DMS153 treated with DMSO at 0.1 percent for 48 hours (cell line): ENCODE measurements around the gene BRK1.
"Not testable (repeated sequence)": the region's sequence is repeated elsewhere in the genome, so short reads cannot be mapped to it uniquely, and the experiment has no call there.

Experiments
- DNase-seq: peaks from one replicate; lab custom pipeline; 2025; ENCODE audit not compliant: unreplicated experiment; lab: John Stamatoyannopoulos, UW

BRK1 gene

DNA sequence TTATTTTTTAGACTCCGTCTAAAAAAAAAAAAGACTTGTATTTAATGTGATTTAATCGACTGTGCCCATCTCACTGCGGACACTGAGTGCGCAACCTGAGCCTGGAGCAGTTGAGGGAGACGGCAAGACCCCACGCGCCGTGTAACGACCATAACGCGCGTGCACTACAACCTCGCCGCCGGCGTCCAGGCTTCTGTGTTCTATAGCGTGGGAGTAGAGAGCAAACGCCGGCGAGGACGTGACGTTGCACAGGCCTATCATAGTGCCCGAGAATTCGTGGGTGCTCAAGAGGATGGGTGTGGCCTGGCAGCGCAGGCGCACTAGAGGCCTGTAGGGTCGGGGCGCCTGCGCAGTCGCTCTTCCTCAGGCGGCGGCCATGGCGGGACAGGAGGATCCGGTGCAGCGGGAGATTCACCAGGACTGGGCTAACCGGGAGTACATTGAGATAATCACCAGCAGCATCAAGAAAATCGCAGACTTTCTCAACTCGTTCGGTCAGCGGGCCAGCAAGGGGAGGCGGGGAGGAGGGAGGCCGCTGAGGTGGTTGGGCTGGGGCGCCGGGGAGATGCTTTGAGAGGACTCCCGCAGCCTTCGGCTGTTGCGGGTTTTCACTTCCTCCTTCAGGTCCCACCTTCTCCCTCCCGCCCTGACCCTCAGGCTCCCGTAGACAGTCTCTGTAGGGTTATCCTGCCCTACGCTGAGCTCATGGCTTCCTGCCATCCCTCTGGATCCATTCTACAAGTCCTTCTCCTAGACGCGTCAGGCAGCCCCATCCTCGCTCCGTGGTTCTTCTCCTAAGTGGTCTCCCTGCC, at the start of gene BRK1:
TSS of gene BRK1 (plus strand) at position 350 of the 812 bp plus-strand sequence. CDS start at position 377, 27 bp downstream.
- DNase-seq, result peak; percentile 70

- not testable (repeated sequence) for DNase-seq
These were observed 45.4 kb upstream of the BRK1 start for GRCh38 chr3:10070077-10070476.

GRCh38 chr3:10074666-10075065, 40.8 kb upstream of the BRK1 start:
- no peak for DNase-seq

- DNase-seq, result no peak
These were observed 33.6 kb upstream of the BRK1 start for GRCh38 chr3:10081871-10082270.

- DNase-seq, result no peak
These were observed 29.7 kb upstream of the BRK1 start for GRCh38 chr3:10085738-10086137.

GRCh38 chr3:10088256-10088655, 27.2 kb upstream of the BRK1 start:
- DNase-seq, result no peak

- DNase-seq, result no peak
These were observed 25.3 kb upstream of the BRK1 start for GRCh38 chr3:10090179-10090578.

- not testable (repeated sequence) for DNase-seq
These were observed 24.7 kb upstream of the BRK1 start for GRCh38 chr3:10090774-10091173.

GRCh38 chr3:10091387-10091786, 24.1 kb upstream of the BRK1 start:
- not testable (repeated sequence) for DNase-seq

DNA sequence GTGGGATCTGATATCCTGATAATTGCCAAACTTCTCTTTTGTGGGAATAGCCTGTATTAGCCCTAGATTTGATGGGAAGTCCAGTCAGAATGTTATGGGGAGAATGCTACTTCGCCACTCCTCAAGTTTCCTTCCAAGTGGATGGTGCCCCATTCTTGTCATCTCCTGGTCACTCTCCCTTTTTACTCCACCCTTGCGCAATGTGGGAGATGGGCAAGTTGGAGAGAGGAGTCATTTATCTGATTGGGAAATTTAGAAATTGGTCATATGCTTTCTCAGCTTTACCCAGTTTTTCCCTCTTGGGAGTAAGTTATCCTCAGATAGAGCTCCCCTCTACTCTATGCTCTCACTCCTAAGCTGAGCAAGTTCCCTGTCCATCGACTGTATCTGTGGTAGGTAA, 21.8 kb upstream of the BRK1 start:
- no peak for DNase-seq

DNA sequence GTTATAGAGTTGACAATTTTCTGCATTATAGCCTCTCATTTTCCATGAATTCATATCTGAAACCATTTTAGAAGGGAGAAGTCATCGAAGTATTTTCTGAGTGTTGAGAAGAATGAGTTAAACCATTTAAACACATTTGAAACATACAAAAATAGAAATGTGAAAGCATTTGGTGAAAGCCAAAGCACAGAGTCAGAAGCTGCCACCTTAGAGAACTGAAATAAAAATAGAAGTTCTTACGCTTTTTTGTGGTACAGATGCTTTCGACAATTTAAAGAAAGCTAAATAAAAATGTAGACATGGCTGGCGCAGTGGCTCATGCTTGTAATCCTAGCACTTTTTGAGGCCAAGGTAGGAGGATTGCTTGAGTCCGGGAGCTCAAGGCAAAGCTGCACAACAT, 16.4 kb upstream of the BRK1 start:
- DNase-seq, result no peak

- no peak for DNase-seq
These were observed 8.6 kb upstream of the BRK1 start for GRCh38 chr3:10106919-10107318.

DNA sequence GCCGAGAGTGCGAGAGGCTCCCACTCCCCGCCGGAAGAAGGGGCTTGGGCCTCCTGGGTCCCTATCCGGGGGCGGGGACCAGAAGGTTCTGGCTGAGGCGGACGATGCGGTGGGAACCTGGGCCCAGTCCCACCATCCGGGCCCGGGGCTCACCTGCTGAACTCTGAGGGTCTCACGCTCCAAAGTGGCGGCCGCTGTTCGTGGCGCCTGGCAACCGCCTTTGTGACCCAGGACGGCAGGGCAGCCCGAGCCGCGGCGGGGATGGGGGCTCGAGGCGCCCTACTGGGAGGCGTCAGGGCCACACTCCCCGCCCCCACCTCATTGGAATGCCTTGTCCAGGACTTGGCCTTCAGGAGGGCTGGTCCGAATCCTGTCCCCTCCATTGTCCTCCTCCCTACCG, 7.4 kb upstream of the BRK1 start, which contains the start of gene FANCD2OS:
TSS of gene FANCD2OS (minus strand) at position 165 of the 400 bp plus-strand sequence. CDS start 3,481 bp downstream, outside the sequence.
- no peak for DNase-seq

- no peak for DNase-seq
These were observed 624 bp downstream of the BRK1 start for GRCh38 chr3:10116138-10116460.

DNA sequence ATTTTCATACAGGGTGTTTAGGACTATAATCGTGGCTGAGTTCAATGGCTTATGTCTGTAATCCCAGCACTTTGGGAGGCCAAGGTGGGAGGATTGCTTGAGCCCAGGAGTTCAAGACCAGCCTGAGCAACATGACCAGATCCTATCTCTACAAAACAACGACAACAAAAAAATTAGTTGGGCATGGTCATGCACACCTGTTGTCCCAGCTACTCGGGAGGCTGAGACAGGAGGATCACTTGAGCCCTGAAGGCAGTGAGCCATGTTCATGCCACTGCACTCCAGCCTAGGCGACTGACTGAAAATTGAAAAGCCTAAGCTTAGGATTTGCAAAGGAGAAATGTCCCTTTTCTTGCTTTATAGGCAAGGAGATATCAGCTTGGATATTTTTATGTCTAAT, 1.5 kb downstream of the BRK1 start:
- no peak for DNase-seq

DNA sequence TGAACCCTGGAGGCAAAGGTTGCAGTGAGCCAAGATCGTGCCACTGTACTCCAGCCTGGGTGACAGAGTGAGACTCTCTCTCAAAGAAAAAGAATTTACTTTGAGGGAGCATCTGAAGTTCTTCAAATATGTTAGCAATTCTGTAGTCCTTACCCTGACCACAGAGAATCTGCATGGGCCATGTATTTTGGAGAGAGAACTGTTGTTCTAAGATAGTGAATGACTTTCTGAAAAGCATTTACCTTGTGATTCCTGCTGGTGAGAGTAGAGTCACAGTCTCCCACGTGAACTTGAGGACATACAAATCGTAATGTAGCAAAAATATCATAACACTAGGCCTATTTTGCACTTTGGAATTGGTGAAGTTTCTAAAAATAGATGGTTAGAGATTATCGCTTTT, 3.9 kb downstream of the BRK1 start:
- DNase-seq, result no peak

- DNase-seq, result no peak
These were observed 5.6 kb downstream of the BRK1 start for GRCh38 chr3:10121064-10121463.

GRCh38 chr3:10122724-10123123, 7.2 kb downstream of the BRK1 start:
- DNase-seq, result no peak

DNA sequence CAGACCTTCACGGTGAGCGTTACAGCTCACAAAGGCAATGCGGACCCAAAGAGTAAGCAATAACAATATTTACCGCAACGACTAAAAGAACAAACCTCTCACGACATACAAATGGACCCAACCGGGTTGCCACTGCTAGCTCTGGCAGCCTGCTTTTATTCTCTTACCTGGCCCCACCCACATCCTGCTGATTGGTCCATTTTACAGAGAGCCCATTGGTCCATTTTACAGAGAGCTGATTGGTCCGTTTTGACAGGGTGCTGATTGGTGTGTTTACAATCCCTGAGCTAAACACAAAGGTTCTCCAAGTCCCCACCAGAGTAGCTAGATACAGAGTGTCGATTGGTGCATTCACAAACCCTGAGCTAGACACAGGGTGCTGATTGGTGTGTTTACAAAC, 20.4 kb downstream of the BRK1 start:
- not testable (repeated sequence) for DNase-seq

DNA sequence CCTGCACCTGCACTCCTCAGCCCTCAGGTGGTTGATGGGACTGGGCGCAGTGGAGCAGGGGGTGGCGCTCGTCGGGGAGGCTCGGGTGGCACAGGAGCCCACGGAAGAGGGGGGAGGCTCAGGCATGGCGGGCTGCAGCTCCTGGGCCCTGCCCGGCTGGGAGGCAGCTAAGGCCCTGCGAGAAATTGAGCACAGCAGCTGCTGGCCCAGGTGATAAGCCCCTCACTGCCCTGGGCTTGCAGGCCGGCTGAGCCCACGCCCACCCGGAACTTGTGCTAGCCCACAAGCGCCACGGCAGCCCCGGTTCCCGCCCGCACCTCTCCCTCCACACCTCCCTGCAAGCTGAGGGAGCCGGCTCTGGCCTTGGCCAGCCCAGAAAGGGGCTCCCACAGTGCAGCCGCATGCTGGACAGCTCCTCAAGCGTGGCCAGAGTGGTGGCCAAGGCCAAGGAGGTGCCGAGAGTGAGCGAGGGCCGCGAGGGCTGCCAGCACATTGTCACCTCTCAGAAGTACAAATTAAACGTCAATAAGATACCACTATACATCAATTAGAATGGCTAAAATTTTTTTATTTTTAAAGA, 21.0 kb downstream of the BRK1 start:
- DNase-seq, result no peak

DNA sequence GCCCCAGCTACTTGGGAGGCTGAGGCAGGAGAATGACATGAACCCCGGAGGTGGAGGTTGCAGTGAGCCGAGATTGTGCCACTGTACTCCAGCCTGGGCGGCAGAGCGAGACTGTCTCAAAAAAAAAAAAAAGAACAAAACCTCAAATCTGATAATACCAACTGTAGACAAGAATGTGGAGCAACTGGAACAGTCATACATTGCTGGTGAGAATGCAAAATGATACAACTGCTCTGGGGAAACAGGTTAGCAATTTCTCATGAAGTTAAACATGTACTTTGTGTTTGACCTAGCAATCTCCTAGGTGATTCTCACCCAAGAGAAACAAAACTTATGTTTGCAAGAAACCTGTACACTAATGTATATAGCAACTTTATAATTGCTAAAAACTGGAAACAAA, 21.7 kb downstream of the BRK1 start:
- no peak for DNase-seq

- no peak for DNase-seq
These were observed 25.6 kb downstream of the BRK1 start for GRCh38 chr3:10140996-10141546.
